ENCODE data around the gene PLEKHA1.

DNA sequence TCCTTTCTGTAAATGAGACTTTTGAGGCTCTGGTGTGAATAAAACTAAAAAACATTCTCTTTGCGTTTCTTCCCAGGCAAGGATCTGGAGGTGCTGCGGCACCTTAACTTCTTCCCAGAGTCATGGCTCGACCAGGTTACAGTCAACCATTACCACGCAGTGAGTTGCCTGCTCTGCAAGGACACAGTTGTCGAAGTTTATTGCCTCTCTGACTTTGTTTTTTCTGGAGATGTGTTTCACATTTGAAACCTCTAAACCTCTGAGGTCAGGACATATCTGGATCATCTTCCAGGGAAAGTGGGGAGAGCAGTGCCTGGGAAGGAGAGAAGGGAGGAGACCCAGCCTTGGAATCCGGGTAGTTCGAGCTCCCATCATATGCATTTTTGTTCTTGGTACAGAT is 43.4 kb upstream of the PLEKHA1 start:
- TF ChIP-seq POLR2AphosphoS5 (IDR thresholded peaks at IDR 0.05; ENCODE audit: insufficient read depth in 1 of 2, low read depth in 1 of 2) (no peak), CTCF (IDR thresholded peaks at IDR 0.05) (no peak), POLR2A (IDR thresholded peaks at IDR 0.05) (no peak)
